Epidermal melanocyte (primary cell): ENCODE results near the gene MAP2K5.

Experiments
- DNase-seq: peaks from one replicate; pipeline ENCODE4 v3.0.0; 2011; ENCODE audit warnings: low spot score; ENCODE audit not compliant: insufficient read length

The MAP2K5 gene

DNA sequence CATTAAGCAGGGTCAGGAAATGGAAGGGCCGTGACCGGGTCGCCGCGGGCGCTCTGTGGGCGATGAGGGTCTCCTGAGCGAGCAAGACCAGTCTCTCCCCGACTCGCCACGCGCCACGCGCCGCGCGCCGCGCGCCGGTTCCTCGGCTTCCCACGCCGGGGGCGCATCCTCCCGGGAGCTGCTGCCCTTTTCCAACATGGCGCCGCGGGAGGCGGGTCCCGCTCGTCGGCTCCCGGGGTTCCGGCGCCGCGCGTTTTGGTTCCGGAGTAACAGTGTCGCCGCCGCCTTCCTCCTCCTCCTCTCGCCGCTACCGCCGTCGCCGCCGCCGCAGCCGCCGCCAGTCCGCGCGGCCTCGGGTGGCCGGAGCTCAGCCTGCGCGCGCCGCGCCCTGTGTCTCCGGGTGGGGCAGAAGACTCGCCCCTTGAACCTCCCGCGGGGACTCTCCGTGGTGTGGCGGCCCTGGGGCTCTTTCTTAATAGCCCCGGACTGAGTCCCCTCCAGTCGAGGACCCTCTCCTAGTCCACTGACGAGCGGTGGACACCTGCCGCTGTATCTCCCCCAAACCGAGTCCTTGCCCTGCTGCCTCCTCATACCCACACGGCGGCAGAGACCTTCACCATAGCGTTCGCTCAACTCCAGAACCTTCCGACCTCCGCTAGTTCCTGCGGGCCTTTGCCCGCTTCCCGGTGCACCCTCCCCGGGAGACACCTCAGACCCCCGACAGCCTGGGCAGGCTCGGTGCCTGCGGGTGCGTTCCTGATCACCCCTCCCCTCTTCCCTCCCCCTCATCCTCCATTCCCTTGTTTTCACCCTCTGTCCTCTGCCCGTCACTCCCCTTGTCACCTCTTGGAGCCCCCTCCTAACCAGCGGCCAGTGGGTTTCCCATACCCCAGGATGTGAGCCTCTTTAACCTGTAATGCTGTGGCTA, at the start of gene MAP2K5:
Gene MAP2K5 (plus strand): TSS at position 284 of the 928 bp plus-strand sequence. CDS start 633 bp downstream, at position 917.
- DNase-seq: no peak

DNA sequence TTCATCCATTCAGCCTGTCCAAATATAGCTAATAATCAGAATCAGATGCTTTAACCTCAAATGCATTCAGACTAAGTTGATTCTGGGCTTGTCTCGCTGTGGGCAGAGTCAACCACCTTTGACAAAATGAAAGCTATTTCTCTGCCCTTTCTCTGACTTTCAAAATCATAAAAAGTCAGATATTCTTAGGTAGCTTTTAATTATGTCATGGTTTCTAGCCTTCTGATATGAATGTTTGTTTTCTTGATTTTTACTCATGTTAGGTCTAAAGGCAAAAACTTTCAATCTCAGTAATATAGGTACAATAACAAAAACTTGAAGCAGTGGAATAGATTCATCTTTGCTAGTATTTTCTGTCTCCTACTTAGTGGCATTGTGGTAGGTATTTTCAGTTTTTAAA, 46.9 kb upstream of the MAP2K5 start:
- DNase-seq: no peak

DNA sequence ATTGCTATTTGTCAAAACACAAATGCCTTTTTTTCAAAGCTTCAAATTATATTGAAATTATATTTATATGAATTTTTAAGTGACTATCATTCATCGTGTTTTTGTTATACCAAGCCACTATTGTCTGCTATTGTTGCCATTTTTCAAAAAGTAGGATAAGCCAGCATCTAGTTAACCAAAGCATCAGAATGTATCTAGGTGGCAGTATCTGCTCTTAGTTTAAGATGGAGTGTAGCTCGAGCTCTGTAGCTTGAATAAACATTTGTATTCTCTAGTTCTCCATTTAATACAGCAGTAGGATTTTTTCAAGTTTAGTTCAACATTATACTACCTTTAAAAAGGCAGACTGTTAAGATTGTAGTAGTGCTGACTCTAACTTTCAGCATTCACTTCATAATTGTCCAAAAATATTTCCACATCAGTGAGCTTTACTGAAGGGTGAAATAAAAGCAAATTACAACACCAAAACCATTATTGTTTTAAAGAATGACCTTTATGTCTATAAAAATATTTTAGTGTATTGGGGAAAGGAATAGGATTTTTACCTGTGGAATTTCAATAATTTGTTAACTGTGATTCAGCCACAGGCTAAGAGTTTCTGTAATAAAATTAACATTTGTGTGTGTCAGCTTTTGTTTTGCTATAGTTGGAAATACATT, 41.2 kb upstream of the MAP2K5 start:
- no peak for DNase-seq

DNA sequence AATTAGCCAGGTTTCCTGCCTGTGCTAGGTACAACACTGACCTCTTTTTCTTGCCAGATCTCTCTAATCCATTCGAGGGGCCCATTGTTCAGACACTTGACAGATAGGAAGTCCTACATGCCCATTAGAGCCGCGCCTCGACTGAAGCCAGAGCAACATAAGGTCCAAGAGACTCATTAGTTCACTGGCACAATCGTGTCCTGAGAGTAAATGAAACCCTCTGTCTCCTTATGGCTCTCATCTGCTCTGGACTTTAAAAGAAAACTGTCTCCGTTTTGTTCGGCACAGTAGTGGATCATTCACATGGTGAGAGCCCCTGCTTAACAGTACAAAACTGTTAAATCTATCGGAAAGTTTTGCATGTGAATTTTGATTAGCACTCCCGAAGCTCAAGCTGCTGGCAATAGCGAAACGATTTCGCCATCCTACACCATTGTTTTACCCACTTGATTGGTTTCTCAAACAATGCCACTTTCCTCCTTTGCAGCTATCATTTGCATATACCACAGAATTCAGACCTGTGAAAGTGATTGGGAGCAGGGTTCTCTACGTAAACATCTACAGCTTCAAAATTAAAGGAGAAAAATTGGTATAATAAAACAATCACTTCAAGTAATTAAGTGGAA, 40.6 kb upstream of the MAP2K5 start:
- no peak for DNase-seq

DNA sequence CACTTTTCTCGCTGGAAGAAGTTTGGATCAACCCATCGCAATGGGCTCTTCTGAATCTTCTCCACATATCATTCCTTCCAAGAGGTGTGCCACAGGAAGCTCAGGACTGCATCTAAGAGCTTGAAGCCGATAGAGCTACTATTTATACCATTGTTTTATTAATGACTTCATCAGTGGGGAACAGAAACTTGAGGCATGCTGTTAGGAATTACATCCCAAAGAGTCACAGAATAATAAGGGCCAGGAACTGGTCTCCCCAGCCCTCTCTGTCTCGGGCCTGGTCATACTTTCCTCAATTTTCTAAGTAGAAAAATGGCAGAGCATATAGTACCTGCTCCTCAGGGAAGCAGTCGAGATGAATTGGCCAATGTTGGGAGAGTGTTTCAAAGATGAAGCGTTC, 38.4 kb upstream of the MAP2K5 start:
- no peak for DNase-seq

DNA sequence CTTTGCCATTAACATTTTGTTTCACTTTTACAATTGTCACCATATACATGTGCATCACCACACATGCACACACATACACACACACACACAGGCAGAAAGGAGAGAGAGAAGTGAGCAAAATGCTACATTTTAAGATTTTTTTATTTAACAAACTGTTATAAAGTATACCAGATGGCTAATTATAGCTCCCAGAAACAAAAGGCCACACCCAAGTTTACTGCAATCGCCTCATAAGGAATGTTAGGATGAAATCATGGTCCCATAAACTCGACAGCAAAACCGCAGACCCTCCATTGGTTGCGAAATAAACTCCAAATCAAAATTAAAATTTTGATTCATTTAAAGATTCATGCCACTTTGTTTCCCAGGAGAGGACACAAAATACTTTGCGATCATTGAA, 37.7 kb upstream of the MAP2K5 start:
- no peak for DNase-seq

DNA sequence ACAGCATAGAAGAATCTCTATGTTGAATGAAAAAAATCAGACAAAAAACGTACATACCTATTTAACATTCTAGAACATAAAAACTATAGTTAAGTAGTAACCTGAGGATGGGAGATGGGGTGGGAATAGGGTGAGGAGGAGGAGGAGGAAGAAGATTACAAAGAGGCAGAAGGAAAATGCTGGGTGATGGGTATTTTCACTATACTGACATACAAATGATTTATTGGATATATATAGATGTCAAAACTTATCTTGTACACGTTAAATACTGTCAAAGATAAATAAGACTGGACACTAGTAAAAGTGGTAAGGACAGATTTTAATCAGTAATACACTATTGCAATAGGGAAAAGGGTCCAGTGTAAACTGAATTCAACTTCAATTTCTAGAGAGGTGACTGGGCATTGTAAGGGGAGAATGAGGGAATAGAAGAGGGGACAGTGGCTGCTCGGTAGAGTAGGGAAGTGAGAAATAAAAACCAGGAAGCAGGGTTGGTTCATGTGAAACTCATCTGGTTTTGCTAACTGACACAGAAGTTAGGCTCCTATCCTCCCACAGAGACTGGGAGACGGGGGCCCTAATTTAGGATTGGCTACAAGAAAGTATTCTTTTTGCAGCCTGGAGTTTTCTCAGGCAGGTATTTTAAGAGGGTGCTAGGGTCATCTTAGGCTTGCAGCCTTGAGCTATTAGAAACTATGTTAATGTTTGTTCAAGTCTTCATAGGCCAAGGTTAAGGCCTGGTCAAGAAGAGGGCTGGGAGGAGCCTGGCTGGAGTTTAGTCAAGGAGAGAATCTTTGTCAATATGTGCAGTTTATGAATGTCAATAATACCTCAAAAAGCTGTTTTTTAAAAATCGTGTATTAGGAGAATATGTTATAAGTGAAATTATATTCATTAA, 36.6 kb upstream of the MAP2K5 start:
- DNase-seq: no peak

DNA sequence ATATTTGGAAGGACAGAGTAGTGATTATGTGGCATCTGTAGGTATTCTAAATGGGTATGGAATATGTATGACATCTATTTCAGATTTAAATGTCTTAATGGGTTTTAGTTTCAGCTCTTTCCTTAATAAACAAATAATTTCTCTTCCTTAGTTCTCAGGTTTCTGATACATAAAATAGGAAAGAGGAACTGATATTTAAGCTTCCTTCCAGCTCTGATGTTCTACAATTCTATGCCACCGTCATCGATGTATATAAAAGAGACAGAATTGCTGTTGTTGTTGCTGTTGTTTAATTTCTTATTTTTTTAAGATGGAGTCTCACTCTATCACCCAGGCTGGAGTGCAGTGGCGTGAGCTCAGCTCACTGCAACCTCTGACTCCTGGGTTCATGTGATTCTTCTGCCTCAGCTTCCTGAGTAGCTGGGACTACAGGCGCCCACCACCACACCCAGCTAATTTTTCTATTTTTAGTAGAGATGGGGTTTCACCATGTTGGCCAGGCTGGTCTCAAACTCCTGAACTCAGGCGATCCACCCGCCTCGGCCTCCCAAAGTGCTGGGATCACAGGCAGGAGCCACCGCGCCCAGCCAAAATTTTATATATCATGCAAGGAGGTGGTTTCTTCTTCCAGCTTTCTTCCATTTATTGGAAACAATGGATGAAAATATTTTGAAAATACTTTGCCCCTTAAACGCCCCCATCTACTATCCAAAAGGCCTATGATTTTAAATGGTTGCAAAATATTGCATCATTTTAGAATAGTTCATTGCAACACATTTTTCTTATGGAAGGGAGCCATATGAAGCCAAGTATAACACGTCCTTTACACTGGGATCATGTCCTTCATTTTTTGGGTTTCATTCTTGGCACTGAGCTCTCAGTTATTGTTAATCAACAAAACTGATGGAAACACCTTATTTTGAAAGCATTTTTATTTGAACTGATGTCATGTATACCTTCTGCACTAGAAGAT, 35.4 kb upstream of the MAP2K5 start:
- DNase-seq: no peak

DNA sequence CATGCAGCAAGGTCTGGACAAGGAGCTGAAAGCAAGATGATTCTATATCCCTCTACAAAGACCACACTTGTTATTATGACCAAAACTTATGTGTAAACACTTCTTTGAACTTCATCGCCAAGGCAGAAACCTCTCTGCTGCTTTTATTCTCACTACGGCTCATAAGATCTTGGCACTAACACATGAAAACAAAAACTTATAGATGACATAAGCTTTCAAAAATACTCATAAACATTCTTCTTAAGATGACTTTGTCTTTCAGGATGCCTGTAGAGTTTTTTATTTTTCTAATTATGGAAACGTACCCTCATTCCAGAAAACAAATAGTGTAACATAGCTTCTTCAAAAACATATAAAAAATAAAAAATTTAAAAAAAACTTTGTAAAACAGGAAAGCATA, 34.1 kb upstream of the MAP2K5 start:
- DNase-seq: no peak

DNA sequence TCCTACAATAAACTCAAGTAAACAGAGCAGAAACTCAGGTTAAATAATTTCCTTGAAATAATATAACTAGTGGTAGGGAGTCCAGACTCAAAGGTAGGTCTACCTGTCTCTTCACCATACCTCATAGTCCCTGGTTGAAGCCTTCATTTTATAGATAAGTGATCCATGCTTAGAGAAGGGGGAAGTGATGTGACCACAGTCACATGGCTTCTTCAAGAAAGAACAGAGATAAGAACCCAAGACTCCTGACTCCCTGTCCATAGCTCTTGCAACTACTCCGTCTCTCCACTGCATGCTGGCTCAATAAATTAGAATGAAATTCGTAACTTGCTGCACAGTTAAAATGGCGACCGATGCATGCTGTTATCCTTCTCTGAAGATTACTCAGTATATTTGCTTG, 32.6 kb upstream of the MAP2K5 start:
- no peak for DNase-seq

DNA sequence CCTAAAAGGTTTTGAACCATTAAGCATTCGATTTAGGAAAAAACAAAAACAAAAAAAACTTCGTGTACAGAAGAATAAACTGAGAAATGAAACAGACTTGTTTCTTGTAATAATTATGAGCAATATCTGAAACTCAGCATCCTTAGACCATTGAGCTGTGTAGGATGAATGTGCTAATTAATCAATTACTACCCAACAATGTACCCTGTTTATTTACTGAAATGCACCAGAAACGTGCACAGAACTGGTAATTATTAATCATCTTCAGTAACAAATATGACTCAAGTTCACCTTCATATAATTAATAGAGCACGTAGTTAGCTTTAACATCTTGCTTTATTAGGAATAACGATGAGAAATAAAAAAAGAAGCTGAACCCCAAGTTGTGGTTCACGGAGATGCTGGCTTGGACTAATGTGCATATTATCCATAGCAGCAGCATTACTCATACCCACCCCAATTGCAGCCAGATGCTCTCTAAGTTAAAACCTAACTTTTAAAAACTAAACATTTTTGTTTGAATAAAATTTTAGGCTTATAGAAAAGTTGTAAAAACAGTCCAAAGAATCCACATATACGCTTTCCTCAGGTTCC, 31.8 kb upstream of the MAP2K5 start:
- DNase-seq: no peak

DNA sequence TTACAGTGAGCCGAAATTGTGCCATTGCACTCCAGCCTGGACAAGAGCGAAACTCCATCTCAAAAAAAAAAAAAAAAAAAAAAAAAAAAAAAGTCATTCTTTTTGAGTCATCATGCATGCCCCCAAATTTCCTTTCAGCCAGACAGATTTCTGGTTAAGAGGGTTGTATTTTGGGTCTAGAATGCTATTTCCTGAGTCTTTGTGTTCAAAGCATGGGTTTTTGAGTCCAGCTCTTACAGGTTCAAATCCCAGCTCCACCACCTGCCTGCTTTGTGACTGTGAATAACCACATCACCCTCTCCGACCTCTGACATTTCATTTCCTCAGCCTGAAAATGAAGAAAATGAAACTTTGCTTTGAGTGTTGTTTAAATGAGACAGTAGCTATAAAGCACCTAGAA, 30.9 kb upstream of the MAP2K5 start:
- DNase-seq: no peak

DNA sequence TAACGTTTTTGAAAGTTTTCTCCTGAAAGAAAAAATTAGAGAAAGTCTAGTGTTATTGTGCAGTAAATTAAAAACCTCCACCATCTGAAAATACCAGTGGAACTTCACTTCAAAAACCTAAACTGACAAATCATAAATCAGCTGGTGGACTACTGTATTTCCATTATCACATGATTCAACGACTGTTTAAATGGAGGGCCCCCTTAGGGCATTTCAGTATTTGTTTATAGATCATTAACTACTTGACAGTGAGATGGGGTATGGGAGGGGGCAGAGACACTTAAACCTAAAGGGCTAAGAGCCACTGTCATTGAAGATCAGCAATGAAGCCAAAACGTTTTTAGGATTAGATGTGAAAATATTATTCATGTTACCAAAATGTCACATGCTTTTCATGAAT, 30.4 kb upstream of the MAP2K5 start:
- no peak for DNase-seq

DNA sequence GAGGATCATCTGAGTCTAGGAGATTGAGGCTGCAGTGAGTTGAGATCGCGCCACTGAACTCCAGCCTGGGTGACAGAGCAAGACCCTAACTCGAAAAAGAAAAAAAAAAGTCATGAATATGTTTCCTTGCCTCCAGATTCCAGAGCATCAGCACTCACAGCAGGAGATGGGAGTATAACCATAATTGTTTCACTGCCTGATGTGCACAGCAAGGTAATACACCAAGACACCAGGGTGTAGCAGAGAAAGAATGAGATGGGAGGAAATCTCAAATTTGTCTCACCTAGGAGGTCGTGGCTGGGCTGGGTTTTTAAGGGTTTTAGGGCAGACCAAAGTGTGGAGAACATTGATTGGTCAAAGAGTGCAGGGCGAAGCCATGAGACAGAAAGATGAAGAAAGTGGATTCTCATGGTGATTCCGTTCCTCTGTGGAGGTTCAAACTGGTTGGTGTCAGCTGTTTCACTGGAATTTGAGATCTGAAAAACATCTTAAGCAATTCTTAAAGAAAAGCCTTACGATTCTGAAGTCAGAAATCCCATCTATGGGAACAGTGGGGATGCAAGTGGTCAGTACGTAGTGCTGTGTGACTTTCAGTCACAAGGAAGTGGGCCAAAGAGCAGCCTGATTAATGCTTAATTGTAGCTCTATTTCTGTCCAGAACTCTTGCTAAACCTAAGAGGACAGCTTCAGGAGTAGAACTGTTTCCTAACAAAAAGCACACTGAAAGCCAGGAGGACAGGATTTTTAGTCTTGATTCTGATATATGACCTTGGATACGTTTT, 29.4 kb upstream of the MAP2K5 start:
- DNase-seq: no peak

DNA sequence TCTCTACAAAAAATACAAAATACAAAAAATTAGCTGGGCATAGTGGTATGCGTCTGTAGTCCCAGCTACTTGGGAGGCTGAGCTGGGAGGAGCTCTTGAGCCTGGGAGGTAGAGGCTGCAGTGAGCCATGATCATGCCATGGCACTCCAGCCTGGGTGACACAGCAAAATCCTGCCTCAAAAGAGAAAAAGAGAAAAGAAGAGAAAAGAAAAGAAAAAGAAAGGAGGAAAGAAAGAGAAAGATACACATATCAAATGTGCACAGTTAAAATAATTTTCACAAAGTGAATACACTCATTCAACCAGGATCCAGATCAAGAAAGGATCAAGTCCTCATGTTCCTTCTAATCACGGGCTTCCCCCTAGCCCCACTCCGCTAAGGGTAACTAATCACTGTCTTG, 27.4 kb upstream of the MAP2K5 start:
- no peak for DNase-seq

DNA sequence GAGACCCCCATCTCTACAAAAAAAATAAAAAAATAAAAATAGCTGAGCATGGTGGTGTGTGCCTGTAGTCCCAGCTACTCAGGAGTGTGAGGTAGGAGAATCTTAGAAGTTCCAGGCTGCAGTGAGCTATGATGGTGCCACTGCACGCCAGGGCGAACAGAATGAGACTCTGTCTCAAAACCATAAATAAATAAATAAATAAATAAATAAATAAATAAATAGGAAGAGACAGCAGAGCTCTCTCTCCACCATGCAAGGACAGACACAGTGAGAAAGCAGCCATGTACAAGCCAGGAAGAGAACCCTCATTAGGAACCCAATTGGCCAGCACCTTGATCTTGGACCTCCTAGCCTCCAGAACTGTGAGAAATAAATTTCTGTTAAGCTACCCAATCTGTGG, 26.9 kb upstream of the MAP2K5 start:
- no peak for DNase-seq

DNA sequence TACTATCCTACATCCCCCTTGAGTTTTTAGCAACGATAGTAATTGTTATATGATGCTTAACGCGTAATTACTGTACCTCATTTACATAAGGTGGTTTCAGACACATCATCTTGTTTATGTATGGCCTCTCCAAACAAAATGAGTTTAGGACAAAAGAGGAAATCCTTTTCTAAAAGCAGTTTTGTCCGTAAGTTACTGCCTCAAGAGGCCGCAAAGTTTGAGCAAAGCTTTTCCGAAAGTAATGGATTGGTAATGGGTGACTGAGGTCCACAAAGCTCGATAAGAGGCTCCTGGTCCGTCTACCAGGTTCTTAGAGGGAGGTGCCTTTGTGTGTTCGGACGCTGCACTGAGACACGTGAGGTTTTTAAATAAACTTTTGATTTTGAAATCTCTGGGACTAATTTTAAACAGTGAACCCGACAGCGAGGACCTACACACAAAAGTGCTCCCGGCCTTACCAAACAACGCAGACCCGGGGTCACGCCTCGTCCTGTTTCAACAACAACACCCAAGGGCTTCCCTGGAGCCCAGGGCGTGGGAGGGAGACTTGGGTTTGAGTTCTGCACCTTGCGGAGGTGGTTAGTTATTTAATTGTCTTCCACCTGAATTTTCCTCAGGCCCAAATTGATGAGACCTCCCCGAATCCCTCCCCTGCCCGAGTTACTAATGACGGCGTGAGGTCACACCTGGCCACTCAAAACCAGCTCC, 22.0 kb upstream of the MAP2K5 start:
- no peak for DNase-seq

DNA sequence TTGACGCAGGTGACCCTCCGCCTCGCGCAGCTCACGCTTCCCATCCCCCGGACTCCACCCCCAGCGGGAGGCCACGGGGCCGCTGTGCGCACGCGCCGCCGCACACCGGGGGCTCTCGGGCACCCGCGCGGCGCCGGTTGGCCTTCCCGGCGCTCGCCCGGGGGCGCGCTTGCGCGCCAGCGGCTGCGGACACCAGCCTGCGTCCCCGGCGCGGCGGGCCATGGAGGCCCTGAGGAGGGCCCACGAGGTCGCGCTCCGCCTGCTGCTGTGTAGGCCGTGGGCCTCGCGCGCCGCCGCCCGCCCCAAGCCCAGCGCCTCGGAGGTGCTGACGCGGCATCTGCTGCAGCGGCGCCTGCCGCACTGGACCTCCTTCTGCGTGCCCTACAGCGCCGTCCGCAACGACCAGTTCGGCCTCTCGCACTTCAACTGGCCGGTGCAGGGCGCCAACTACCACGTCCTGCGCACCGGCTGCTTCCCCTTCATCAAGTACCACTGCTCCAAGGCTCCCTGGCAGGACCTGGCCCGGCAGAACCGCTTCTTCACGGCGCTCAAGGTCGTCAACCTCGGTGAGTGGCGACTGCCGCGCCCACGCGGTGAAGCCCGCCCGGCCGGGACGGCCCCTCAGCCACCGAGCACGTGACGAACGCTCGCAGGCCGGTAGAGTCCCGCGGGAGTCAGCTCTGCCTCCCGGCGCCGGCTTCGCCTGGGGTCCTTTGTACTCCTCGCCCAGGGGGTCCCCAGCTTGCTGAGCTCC, 21.3 kb upstream of the MAP2K5 start, which contains the start of gene C15orf61:
Gene C15orf61 (plus strand): TSS at position 103 of the 754 bp plus-strand sequence. CDS start 118 bp downstream, at position 221.
- DNase-seq: peak; percentile 77
